Natural killer cell (primary cell): ENCODE results near the gene TNFRSF11A. TPM values are rescaled to one million over a fixed set of nuclear protein-coding genes. Genes with fewer than 3 reads are reported as not detected.

Experiments used
- ATAC-seq, 3 donors: fragments of 150-1000 bp in 2 of 3; fragments of 200-7000 bp in 1 of 3; cut with Tn5 transposase; 1 replicate in 1 of 3; 2 replicates in 2 of 3; pipeline ENCODE4 v1.10.0; 2021; ENCODE audit warnings: mild to moderate bottlenecking in 2 of 3, moderate library complexity in 2 of 3
- DNase-seq, 2 donors: peaks; one replicate each; pipeline versions ENCODE4 v3.0.0 to v3.0.0-alpha.2; 2013 to 2021; ENCODE audit warnings: mixed read lengths in 1 of 2
- H3K27ac ChIP-seq: one replicate; pipeline ENCODE4 v1.5.1; 2013; ENCODE audit warnings: mild to moderate bottlenecking, low read length
- H3K27me3 ChIP-seq: one replicate; pipeline ENCODE4 v1.6.1; 2013; ENCODE audit warnings: low read length; ENCODE audit not compliant: control insufficient read depth, insufficient read depth
- H3K36me3 ChIP-seq: one replicate; pipeline ENCODE4 v1.6.1; 2013; ENCODE audit warnings: low read length; ENCODE audit not compliant: control insufficient read depth, insufficient read depth
- H3K4me1 ChIP-seq: one replicate; pipeline ENCODE4 v1.6.1; 2013; ENCODE audit warnings: low read length; ENCODE audit not compliant: control insufficient read depth, insufficient read depth
- H3K4me3 ChIP-seq: one replicate; pipeline ENCODE4 v1.5.1; 2013; ENCODE audit warnings: low read length
- H3K9me3 ChIP-seq: one replicate; pipeline ENCODE4 v1.6.1; 2013; ENCODE audit warnings: low read length; ENCODE audit not compliant: control insufficient read depth, insufficient read depth
- H3K27ac Mint-ChIP-seq, 2 donors: one replicate each; pipeline ENCODE4 v1.8.0; 2022; ENCODE audit warnings: mild to moderate bottlenecking in 2 of 2, mixed read lengths in 2 of 2, moderate library complexity in 1 of 2
- H3K27me3 Mint-ChIP-seq, 2 donors: one replicate each; pipeline ENCODE4 v1.8.0; 2022; ENCODE audit warnings: low read depth in 2 of 2, mixed read lengths in 2 of 2
- H3K36me3 Mint-ChIP-seq: one replicate; pipeline ENCODE4 v1.8.0; 2022; ENCODE audit warnings: mixed read lengths
- H3K4me1 Mint-ChIP-seq, 2 donors: one replicate each; pipeline ENCODE4 v1.8.0; 2022; ENCODE audit warnings: mixed read lengths in 2 of 2
- H3K4me3 Mint-ChIP-seq: one replicate; pipeline ENCODE4 v1.8.0; 2022; ENCODE audit warnings: mild to moderate bottlenecking, moderate library complexity, mixed read lengths
- H3K9me3 Mint-ChIP-seq, 2 donors: one replicate each; pipeline ENCODE4 v1.8.0; 2022; ENCODE audit warnings: mixed read lengths in 2 of 2
- CTCF ChIP-seq: fragments of 200-600 bp; IDR thresholded peaks from one replicate; pipeline ENCODE4 v1.8.0; 2022; ENCODE audit warnings: antibody characterized with exemption
- WGBS: methylation state at CpG from one replicate; pipeline ENCODE4 v1.1.7; 2013; ENCODE audit warnings: missing lambda C conversion rate; ENCODE audit not compliant: insufficient coverage; 5-methylcytosine and 5-hydroxymethylcytosine counted together
- intact Hi-C: fragments of 100-400 bp; cut with micrococcal nuclease; formaldehyde crosslinking; loops from one replicate; pipeline ENCODE4 v1.14.2; 2022
- total RNA-seq, 4 donors: library from RNA; stranded (reverse); fragments of 120-200 nt in 1 of 4; gene quantifications; one replicate each; pipeline versions ENCODE4 v1.2.3 to v1.2.4, GENCODE V29; 2013 to 2022

TNFRSF11A gene
- total RNA-seq, 3 donors from 2014 or later (not counting 1 experiment from before 2014, with no cell fraction given), result 6.9 to 10.9 (median 8.8) TPM

- no peak overlapping the region for H3K4me3 Mint-ChIP-seq
- DNase-seq (no peak), ATAC-seq (no peak)
- H3K4me1 Mint-ChIP-seq, result no peaks in the 10 kb centered on the region
- TF ChIP-seq CTCF, result no peak
- Histone ChIP-seq H3K27ac (no peak overlapping the region), H3K27me3 (peaks cover 4% of the 10 kb centered on the region), H3K9me3 (no peaks in the 10 kb centered on the region), H3K4me3 (no peak overlapping the region), H3K36me3 (no peaks in the 10 kb centered on the region), H3K4me1 (no peaks in the 10 kb centered on the region)
- H3K9me3 Mint-ChIP-seq, result no peaks in the 10 kb centered on the region
- H3K27me3 Mint-ChIP-seq, result peaks cover 13 to 20% of the 10 kb centered on the region in 2 donors
- H3K27ac Mint-ChIP-seq, result no peak overlapping the region
- intact Hi-C loops, result no loop called here
- H3K36me3 Mint-ChIP-seq, result no peaks in the 10 kb centered on the region
- 100% methylated on average over 1 of the region's 4 CpGs for WGBS
Observed at GRCh38 chr18:62318228-62319180, 6.6 kb upstream of the TNFRSF11A start.

- Mint-ChIP-seq H3K27me3 (peaks cover 27 to 38% of the 10 kb centered on the region in 2 donors), H3K4me1 (peaks cover 14 to 15% of the 10 kb centered on the region in 2 donors), H3K4me3 (no peak overlapping the region), H3K36me3 (no peaks in the 10 kb centered on the region), H3K27ac (no peak overlapping the region), H3K9me3 (no peaks in the 10 kb centered on the region)
- Histone ChIP-seq H3K4me3 (no peak overlapping the region), H3K36me3 (no peaks in the 10 kb centered on the region), H3K27ac (no peak overlapping the region), H3K4me1 (peaks cover 17% of the 10 kb centered on the region), H3K9me3 (no peaks in the 10 kb centered on the region), H3K27me3 (peaks cover 11% of the 10 kb centered on the region)
- intact Hi-C loops, result no loop called here
- ATAC-seq, result no peak
- no peak for DNase-seq
- 37% methylated on average over 3 of the region's 3 CpGs for WGBS
- TF ChIP-seq CTCF, result no peak
Observed at GRCh38 chr18:62321201-62321600, 3.9 kb upstream of the TNFRSF11A start.

GRCh38 chr18:62323483-62324180 lies 1.5 kb upstream of the TNFRSF11A start:
- peaks cover 42 to 48% of the 10 kb centered on the region in 2 donors for H3K27me3 Mint-ChIP-seq
- DNase-seq (no peak), ATAC-seq (no peak)
- no peak overlapping the region for H3K27ac ChIP-seq
- H3K4me1 ChIP-seq, result peaks cover 34% of the 10 kb centered on the region
- H3K4me3 Mint-ChIP-seq, result peak overlapping the region; percentile 83
- 77% methylated on average over 6 of the region's 6 CpGs for WGBS
- no peaks in the 10 kb centered on the region for H3K36me3 Mint-ChIP-seq
- no peak for TF ChIP-seq CTCF
- no peak overlapping the region for H3K4me3 ChIP-seq
- no peaks in the 10 kb centered on the region for H3K9me3 Mint-ChIP-seq
- H3K27me3 ChIP-seq, result peaks cover 7% of the 10 kb centered on the region
- no peaks in the 10 kb centered on the region for H3K36me3 ChIP-seq
- H3K27ac Mint-ChIP-seq, result no peak overlapping the region
- peaks cover 22 to 31% of the 10 kb centered on the region in 2 donors for H3K4me1 Mint-ChIP-seq
- H3K9me3 ChIP-seq, result no peaks in the 10 kb centered on the region
- intact Hi-C loops, result loop anchor here (2.0 kb wide), 1 partner anchor 261 kb away; no protein-coding TSS in a partner anchor
